Effector CD8-positive, alpha-beta T cell (primary cell): Measurements from ENCODE around the gene ST8SIA1.

Source experiments
- DNase-seq: peaks from one replicate; lab custom pipeline; 2025; lab: John Stamatoyannopoulos, UW

Gene ST8SIA1

DNA sequence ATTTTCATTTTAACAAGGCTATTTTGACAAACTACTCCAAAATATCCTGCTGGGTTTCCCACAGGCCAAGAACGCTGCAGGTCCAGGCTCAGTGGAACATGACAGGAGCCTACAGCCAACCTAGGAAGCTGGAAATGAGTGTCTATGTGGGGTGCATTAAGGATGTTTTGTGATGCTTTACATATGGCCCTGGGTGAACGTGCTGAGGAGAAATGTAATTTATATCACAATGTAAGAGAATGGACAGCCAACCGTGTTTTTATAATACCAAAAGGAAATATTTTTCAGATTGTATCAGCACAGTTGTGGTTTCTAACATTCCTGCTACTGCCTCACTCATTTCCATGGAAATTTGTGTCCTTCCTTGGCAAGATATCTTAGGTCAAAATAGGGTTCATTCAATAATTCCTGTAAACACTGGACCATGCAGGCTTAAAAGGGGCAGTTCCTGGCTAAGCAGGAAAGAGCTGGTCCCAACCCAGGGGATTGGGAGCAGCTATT lies 51.5 kb downstream of the ST8SIA1 start:
- no peak for DNase-seq

GRCh38 chr12:22282283-22282682 lies 52.2 kb downstream of the ST8SIA1 start:
- DNase-seq, result no peak

DNA sequence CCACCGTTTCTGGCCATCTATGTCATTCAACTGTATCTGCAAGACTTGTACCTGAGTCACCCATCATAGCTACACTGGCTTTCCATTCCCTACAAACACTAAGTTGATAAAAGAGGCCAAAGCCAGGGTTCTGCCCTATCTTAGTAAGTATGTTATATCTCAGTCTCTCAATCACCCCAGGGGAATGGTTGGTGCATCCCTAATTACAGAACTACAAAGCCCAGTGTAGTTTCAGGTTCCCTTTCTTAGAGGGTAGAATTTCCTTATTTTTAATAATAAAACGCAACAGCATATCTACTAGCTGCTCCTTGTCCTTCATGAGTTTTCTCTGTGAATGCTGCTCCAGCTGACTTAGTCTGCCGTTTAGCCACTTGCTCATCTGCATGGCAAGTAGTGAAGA lies 57.6 kb downstream of the ST8SIA1 start:
- DNase-seq, result no peak

DNA sequence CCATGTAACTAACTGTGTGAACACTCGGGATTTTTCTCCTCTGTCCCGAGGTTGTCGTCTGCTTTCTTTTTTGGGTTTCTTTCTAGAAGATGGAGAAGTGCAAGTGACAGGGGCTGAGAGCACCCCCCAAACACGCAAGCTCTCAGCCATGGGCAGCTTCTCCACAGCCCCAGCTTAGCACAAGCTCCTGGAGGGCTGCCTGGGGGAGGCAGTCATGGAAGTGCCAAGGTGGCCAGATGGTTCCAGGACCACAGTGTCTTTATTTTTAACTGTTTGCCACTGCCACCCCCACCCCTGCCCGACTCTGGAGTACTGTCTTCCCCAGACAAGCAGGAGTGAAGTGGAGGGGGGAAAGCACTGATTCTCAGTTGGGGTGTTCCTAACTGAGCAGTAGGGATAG lies 58.2 kb downstream of the ST8SIA1 start:
- DNase-seq, result no peak

GRCh38 chr12:22275843-22276242 lies 58.7 kb downstream of the ST8SIA1 start:
- no peak for DNase-seq

DNA sequence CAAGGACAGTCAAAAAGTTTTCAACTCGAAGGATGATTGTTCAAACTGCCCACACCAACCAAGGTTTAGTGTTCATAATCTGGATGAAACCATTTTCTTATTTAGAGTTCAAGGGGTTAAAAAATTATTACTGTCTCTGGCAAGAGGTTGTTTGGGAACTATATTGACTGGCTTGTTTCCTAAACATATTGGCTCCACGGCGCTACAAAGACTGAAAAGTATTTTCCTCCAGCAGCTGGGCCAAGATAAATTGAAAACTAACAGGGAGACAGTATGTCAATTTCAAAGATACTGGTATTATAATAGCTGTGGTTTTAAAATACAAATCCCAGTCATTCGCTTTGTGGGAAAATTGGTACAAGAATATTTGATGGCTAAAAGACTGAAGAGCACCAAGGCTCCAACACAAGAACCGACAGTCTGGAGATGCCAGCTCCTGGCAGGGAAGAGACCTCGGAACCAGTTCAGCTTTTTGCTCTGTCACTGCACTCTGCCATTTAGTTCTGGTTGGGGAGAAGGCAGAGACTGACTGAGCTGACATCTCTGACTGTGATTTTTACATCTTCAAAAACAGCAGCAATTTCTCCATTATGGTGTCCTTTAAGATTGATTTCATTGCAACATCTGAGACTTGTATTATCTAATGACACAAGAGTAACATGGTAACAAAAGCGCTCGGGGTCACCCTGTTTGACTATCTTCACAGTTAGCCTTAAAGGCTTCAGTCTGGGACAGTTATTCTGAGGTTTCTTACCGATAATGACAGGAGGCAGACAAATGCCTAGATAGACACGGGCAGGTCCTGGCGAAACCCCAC lies 62.0 kb downstream of the ST8SIA1 start:
- DNase-seq, result no peak

GRCh38 chr12:22271023-22271422 lies 63.5 kb downstream of the ST8SIA1 start:
- no peak for DNase-seq

DNA sequence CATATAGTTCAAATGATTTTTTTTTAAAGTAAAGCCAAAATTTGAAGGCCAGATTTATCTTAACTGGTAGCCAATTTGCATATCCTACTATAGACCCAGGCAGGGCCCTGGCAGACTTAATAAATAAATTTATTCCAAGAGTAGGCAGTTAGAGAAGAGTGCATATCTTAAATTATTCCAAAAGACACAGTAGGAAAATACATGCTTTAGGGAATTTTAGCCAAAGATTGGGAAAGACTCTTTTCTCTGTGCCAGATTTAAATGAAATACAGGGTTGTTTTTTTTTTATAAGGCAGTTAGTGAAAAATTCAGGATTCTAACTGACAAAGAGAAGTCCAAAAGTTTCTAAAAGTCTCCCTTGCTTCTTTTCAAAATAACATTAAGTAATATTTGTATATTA lies 65.5 kb downstream of the ST8SIA1 start:
- DNase-seq, result no peak

- no peak for DNase-seq
These were observed 66.1 kb downstream of the ST8SIA1 start for GRCh38 chr12:22268406-22268805.

- DNase-seq, result no peak
These were observed 68.4 kb downstream of the ST8SIA1 start for GRCh38 chr12:22266101-22266500.

- DNase-seq, result no peak
These were observed 70.1 kb downstream of the ST8SIA1 start for GRCh38 chr12:22264380-22264779.

GRCh38 chr12:22262309-22262708 lies 72.2 kb downstream of the ST8SIA1 start:
- DNase-seq, result no peak

DNA sequence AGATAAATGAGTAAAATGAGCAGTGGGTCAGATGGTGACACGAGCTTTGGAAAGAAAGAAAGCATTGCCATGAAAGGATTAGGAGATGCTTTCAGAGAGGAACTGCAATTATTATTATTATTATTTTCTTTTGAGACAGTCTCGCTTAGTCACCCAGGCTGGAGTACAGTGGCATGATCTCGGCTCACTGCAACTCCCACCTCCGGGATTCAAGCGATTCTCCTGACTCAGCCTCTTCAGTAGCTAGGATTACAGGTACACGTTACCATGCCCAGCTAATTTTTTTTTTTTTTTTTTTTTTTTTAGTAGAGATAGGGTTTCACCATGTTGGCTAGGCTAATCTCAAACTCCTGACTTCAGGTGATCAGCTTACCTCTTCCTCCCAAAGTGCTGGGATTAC lies 77.4 kb downstream of the ST8SIA1 start:
- no peak for DNase-seq

- no peak for DNase-seq
These were observed 77.9 kb downstream of the ST8SIA1 start for GRCh38 chr12:22256605-22257004.

DNA sequence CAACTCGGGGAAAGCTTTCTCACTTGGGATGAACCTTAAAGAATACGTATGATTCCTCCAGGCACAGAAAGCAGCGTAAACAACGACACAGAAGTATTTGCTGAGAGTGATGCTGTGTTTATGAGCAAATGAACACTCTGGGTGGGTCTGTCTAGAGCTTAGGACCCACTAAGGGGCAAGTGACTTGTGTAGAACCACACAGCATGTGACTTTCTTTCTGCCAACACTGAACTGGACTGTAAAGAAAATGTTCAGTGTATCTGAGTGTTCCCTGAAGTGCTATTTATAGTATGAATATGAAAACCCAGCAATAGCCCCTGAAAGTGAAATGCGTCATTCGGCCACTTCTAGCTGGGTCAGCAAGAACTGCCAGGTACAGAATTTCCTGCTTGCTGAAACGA lies 78.5 kb downstream of the ST8SIA1 start:
- no peak for DNase-seq

- DNase-seq, result no peak
These were observed 79.4 kb downstream of the ST8SIA1 start for GRCh38 chr12:22255097-22255496.

DNA sequence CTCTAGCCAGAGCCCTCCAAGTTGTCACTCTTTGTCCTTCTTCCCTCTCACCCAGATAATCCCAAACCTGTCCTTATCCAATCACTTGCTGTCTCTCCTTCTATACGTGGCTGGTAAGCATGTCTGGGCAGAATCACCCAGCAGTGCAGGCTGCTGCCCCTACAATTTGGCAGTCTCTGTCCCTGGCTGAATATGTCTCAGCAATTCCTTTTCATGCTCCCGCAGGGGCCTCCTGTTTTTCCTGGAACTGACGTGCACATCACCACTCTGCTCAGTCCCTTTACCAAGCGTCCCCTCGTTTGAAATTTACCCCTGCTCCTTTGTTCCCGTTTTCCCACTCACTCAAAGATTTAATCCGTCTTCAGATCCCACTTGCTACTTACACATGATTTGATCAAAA lies 80.0 kb downstream of the ST8SIA1 start:
- DNase-seq, result no peak

- no peak for DNase-seq
These were observed 82.5 kb downstream of the ST8SIA1 start for GRCh38 chr12:22252057-22252456.

DNA sequence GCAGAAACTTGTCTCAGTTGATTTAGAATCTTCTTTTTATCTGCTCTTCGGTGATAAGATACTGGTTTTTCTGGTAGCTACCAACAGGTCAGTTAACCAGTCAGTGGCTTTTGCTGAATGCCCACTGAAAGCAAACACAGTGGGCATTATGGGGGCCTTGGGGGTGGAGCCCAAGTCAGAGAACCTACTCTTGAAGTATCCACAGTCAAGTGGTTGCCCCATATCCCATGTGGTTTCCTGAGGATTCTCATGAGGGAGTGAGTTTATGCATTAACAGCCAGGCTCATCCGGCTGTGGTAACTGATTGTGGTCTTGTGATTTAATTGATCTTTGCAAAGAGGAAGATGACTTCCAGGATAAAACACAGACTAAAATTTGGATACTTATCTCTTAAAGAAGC lies 83.7 kb downstream of the ST8SIA1 start:
- DNase-seq, result no peak

DNA sequence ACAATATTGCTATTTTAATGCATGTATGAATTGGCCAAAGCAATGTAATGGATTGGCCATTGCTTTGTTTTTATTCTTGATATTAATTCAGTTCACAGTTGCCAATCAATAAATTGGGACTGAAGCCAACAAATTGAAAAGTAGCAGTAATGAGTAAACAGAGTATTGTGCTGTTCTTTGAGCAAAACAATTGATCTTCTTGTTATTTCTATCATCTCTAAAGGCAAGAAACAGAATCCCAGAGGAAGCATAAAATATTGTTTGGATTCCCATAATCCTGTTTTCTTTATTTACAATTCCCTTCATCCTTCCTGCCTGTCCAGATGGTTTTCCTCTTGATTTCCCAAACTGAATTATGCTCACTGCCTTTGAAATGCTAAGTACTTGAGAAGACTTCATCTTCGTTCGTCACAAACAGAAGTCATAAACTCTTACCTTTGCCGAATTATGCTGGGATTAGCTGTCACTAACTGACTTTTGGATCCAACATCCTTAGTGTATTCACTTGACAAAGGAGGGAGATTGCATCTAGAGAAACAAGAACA lies 85.9 kb downstream of the ST8SIA1 start:
- no peak for DNase-seq

DNA sequence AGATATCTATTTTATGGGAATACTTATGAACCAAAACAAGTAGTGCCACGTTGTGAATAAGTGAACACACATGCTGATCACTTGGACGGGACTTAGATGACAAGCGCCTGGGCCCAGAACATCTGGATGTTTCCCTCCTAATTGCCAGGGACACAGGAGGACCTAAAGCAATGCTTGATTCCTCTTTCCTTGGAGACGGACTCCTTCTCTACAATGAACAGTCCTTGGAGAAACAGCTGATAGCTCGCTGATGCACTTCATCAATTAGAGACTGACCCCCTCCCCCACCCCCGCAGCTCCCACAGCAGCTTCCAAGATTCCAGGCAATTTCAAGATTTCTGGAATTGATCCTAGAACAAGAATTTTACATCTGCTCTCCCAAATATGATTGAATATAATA lies 86.4 kb downstream of the ST8SIA1 start:
- DNase-seq, result no peak

DNA sequence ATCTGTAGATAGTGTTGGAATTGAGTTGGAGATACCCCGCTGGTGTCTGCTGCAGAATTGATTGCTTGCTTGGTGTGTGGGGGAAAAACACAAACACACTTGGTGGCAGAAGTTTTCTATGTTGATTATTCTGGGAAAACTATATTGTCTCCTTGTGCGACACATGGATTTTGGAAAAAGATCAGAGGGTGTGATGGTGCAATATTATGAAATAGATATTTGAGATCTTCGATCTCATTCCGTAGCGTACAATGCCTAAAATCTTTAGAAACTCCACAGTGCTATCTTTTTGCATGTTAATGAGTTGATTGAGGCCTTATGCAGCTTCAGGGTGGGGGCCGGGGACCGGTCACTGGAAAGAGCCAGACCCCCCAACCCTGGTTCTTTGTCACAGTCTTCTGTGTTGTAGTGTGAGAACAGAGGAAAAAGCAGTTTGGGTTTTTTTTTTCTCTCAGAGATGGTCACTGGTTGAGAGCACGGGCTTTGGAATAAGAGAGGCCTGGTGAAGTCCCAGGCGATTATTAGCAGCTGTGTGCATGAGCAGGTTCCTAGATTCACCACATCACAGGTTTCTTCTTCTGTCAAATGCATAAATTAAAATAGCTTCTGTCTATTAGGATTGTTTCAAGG lies 88.2 kb downstream of the ST8SIA1 start:
- DNase-seq, result no peak

DNA sequence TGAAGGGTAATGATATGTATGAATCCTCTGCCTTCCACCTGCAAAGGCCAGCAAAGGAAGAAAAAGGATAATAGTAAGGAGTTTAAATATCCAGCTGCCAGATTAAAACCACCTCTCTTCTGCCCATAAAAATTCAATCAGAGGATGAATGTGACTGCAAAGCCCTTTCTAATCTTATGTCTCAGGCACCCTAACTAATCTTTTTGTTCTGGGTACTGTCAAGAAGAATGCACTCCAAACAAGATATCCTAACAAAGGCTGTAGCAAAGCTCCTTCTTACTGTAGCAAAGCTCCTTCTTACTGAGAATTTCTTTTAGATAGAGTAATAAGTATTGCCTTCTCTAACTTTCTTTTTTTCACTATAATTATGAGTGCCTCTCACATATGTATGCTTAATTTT lies 91.8 kb downstream of the ST8SIA1 start:
- no peak for DNase-seq
